ENCODE measurements around the gene TLE7.

Gene TLE7

GRCh38 chr16:71448274-71448866, 6.5 kb upstream of the TLE7 start:
- peaks cover 52% of the 10 kb centered on the region for H3K36me3 ChIP-seq (ENCODE audit: low read length)
- no peak overlapping the region for H3K4me3 ChIP-seq (ENCODE audit: insufficient read depth, low read length, poor library complexity, severe bottlenecking)
- no peak overlapping the region for H3K4me2 ChIP-seq (ENCODE audit: low read depth, low read length, poor library complexity, severe bottlenecking)
- no peaks in the 10 kb centered on the region for H3K9me2 ChIP-seq (replicated peaks; ENCODE audit: insufficient read depth, low read length)
- no peaks in the 10 kb centered on the region for H3K27me3 ChIP-seq (ENCODE audit: low read length)
- no peaks in the 10 kb centered on the region for H3K79me2 ChIP-seq (ENCODE audit: insufficient read depth, low read length)
- H2AFZ ChIP-seq (ENCODE audit: low read depth, low read length, severe bottlenecking), result no peak overlapping the region
- peaks cover 38% of the 10 kb centered on the region for H3K9me3 ChIP-seq (ENCODE audit: insufficient read depth, low read length)
- H4K20me1 ChIP-seq (ENCODE audit: low read depth, low read length), result no peaks in the 10 kb centered on the region
- no peak overlapping the region for H3K9ac ChIP-seq (ENCODE audit: low read length)
- no peak for TF ChIP-seq EZH2phosphoT487 (conservative IDR thresholded peaks at IDR 0.05; ENCODE audit: low read length)
- no peak for TF ChIP-seq CTCF (IDR thresholded peaks at IDR 0.05; ENCODE audit: insufficient read depth, low read length, poor library complexity, severe bottlenecking)
- H3F3A ChIP-seq (ENCODE audit: insufficient read depth), result no peaks in the 10 kb centered on the region
- H3K27ac ChIP-seq (ENCODE audit: low read depth, low read length), result no peak overlapping the region

- peaks cover 12% of the 10 kb centered on the region for H3K36me3 ChIP-seq (ENCODE audit: low read length)
- no peak overlapping the region for H3K4me2 ChIP-seq (ENCODE audit: low read depth, low read length, poor library complexity, severe bottlenecking)
- no peak overlapping the region for H3K9ac ChIP-seq (ENCODE audit: low read length)
- no peak overlapping the region for H2AFZ ChIP-seq (ENCODE audit: low read depth, low read length, severe bottlenecking)
- H3K27me3 ChIP-seq (ENCODE audit: low read length), result no peaks in the 10 kb centered on the region
- H3K9me2 ChIP-seq (replicated peaks; ENCODE audit: insufficient read depth, low read length), result no peaks in the 10 kb centered on the region
- no peak overlapping the region for H3K27ac ChIP-seq (ENCODE audit: low read depth, low read length)
- no peak overlapping the region for H3K4me3 ChIP-seq (ENCODE audit: insufficient read depth, low read length, poor library complexity, severe bottlenecking)
- no peaks in the 10 kb centered on the region for H3K79me2 ChIP-seq (ENCODE audit: insufficient read depth, low read length)
- TF ChIP-seq CTCF (IDR thresholded peaks at IDR 0.05; ENCODE audit: insufficient read depth, low read length, poor library complexity, severe bottlenecking), result no peak
- TF ChIP-seq EZH2phosphoT487 (conservative IDR thresholded peaks at IDR 0.05; ENCODE audit: low read length), result no peak
- no peaks in the 10 kb centered on the region for H4K20me1 ChIP-seq (ENCODE audit: low read depth, low read length)
- H3F3A ChIP-seq (ENCODE audit: insufficient read depth), result no peaks in the 10 kb centered on the region
- peaks cover 15% of the 10 kb centered on the region for H3K9me3 ChIP-seq (ENCODE audit: insufficient read depth, low read length)
Observed at GRCh38 chr16:71443714-71444113, 1.9 kb upstream of the TLE7 start.

GRCh38 chr16:71441348-71442050, 355 bp downstream of the TLE7 start:
- Histone ChIP-seq H2AFZ (ENCODE audit: low read depth, low read length, severe bottlenecking) (no peak overlapping the region), H3F3A (ENCODE audit: insufficient read depth) (no peaks in the 10 kb centered on the region), H3K9me2 (replicated peaks; ENCODE audit: insufficient read depth, low read length) (no peaks in the 10 kb centered on the region), H3K79me2 (ENCODE audit: insufficient read depth, low read length) (no peaks in the 10 kb centered on the region), H3K36me3 (ENCODE audit: low read length) (no peaks in the 10 kb centered on the region), H3K27ac (ENCODE audit: low read depth, low read length) (no peak overlapping the region), H3K4me3 (ENCODE audit: insufficient read depth, low read length, poor library complexity, severe bottlenecking) (no peak overlapping the region), H4K20me1 (ENCODE audit: low read depth, low read length) (no peaks in the 10 kb centered on the region), H3K9me3 (ENCODE audit: insufficient read depth, low read length) (no peaks in the 10 kb centered on the region), H3K4me2 (ENCODE audit: low read depth, low read length, poor library complexity, severe bottlenecking) (no peak overlapping the region), H3K27me3 (ENCODE audit: low read length) (no peaks in the 10 kb centered on the region), H3K9ac (ENCODE audit: low read length) (no peak overlapping the region)
- TF ChIP-seq CTCF (IDR thresholded peaks at IDR 0.05; ENCODE audit: insufficient read depth, low read length, poor library complexity, severe bottlenecking), result no peak
- TF ChIP-seq EZH2phosphoT487 (conservative IDR thresholded peaks at IDR 0.05; ENCODE audit: low read length), result no peak

Data from SU-DHL-6 (cell line).